Measurements from ENCODE around the gene POC5. TPM values are rescaled to one million over a fixed set of nuclear protein-coding genes. Genes with fewer than 3 reads are reported as not detected.

POC5 gene
- total RNA-seq, 1 donor from 2014 or later, result 2.7 TPM

GRCh38 chr5:75672616-75673015, 44.6 kb downstream of the POC5 start:
- DNase-seq, result no peak
- TF ChIP-seq, protein P1, sequence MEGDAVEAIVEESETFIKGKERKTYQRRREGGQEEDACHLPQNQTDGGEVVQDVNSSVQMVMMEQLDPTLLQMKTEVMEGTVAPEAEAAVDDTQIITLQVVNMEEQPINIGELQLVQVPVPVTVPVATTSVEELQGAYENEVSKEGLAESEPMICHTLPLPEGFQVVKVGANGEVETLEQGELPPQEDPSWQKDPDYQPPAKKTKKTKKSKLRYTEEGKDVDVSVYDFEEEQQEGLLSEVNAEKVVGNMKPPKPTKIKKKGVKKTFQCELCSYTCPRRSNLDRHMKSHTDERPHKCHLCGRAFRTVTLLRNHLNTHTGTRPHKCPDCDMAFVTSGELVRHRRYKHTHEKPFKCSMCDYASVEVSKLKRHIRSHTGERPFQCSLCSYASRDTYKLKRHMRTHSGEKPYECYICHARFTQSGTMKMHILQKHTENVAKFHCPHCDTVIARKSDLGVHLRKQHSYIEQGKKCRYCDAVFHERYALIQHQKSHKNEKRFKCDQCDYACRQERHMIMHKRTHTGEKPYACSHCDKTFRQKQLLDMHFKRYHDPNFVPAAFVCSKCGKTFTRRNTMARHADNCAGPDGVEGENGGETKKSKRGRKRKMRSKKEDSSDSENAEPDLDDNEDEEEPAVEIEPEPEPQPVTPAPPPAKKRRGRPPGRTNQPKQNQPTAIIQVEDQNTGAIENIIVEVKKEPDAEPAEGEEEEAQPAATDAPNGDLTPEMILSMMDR (IDR thresholded peaks at IDR 0.05; ENCODE audit: borderline replicate concordance), result no peak
- no peaks in the 10 kb centered on the region for H3K9me3 ChIP-seq (replicated peaks)
- intact Hi-C loops (cut with micrococcal nuclease), result no loop called here
- no peaks in the 10 kb centered on the region for H3K27me3 ChIP-seq (ENCODE audit: low read depth)
- H3K36me3 ChIP-seq, result peaks cover 16% of the 10 kb centered on the region
- no peak overlapping the region for H3K27ac ChIP-seq (replicated peaks)
- no peak overlapping the region for H3K4me3 ChIP-seq
- peaks cover 12% of the 10 kb centered on the region for H3K4me1 ChIP-seq

DNA sequence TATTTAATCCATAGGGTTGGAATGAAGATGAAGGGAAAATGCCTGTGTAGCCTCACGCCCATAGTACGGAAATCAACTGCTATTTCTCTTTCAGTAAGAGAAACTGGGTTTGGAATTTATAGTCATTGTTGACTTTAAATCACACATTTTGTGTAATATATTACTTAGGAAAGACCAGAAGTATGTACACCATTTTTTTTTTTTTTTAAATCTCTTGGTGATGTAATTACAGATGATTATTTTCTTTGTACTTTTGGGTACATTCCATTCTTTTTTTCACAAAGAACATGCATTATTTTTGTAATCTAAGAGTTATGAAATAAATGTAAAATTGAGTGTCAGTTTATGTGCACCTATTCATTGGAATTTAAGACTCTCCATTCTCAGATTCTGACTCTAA, 45.7 kb downstream of the POC5 start:
- Histone ChIP-seq H3K4me3 (no peak overlapping the region), H3K27me3 (ENCODE audit: low read depth) (no peaks in the 10 kb centered on the region), H3K27ac (replicated peaks) (no peak overlapping the region), H3K36me3 (peaks cover 16% of the 10 kb centered on the region), H3K9me3 (replicated peaks) (no peaks in the 10 kb centered on the region), H3K4me1 (peaks cover 12% of the 10 kb centered on the region)
- DNase-seq, result no peak
- intact Hi-C loops (cut with micrococcal nuclease), result no loop called here
- TF ChIP-seq, protein P1 (IDR thresholded peaks at IDR 0.05; ENCODE audit: borderline replicate concordance), result no peak

GRCh38 chr5:75670577-75670976, 46.7 kb downstream of the POC5 start:
- no peak for DNase-seq
- Histone ChIP-seq H3K4me1 (peaks cover 12% of the 10 kb centered on the region), H3K4me3 (no peak overlapping the region), H3K36me3 (peaks cover 16% of the 10 kb centered on the region), H3K9me3 (replicated peaks) (no peaks in the 10 kb centered on the region), H3K27ac (replicated peaks) (no peak overlapping the region), H3K27me3 (ENCODE audit: low read depth) (no peaks in the 10 kb centered on the region)
- TF ChIP-seq, protein P1 (IDR thresholded peaks at IDR 0.05; ENCODE audit: borderline replicate concordance), result no peak
- intact Hi-C loops (cut with micrococcal nuclease), result no loop called here

DNA sequence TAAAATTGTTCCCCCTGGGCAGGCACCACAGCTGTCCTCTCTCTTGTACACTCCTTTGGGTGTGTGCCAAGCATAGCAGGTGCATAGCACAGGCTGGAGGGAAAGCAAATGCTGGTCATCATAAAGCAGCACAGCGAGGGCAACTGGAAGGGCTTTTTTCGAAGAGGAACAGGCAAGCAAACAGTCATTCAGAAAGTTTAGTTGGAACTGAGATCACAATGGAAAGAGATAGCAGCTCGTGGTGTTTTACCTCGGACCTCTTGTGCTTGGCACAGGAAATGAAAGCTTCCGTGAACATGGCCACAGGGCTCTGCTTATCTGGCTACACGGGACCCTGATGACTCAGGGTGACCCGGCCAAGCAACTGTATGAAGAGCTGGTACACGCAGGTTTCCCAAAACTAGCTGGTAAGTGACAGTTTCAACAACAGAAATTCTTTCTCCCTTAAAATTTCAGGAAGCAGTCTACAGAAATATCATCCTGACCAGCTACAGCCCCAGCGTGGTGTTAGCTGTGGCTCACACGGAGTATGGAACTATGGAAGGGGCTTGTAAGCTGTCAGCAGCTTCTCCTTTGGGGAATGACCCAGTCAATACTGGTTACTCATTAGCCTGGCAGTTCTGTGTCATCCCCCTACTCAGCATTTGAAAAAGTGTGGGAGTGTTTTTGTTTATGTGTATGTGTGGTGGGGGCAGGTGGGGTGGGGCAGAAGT, 48.1 kb downstream of the POC5 start:
- Histone ChIP-seq H3K27me3 (ENCODE audit: low read depth) (no peaks in the 10 kb centered on the region), H3K9me3 (replicated peaks) (no peaks in the 10 kb centered on the region), H3K27ac (replicated peaks) (no peak overlapping the region), H3K4me1 (peaks cover 12% of the 10 kb centered on the region), H3K4me3 (peak overlapping the region; percentile 10), H3K36me3 (peaks cover 11% of the 10 kb centered on the region)
- TF ChIP-seq, protein P1 (IDR thresholded peaks at IDR 0.05; ENCODE audit: borderline replicate concordance), result no peak
- no peak for DNase-seq
- intact Hi-C loops (cut with micrococcal nuclease), result no loop called here

DNA sequence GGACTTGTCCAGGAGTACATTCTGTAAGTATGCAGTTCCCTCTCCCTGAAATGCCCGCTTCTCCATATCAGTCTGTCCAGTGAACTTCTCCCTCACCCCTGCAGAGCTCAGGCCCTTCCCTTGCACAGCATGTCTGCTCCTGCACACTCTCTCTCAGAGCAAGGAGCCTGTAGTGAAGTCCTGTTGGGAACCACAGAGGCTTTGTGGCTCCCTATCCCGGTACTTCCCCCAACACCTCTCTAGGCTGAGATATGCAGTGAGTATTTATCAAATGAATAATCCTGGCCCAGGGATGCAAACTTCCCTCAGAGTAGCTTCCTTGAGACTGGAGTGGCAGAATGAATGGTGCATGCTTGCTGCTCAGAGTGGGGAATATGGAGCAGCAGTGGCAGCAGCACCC, 48.8 kb downstream of the POC5 start:
- intact Hi-C loops (cut with micrococcal nuclease), result no loop called here
- no peaks in the 10 kb centered on the region for H3K9me3 ChIP-seq (replicated peaks)
- peaks cover 12% of the 10 kb centered on the region for H3K4me1 ChIP-seq
- peaks cover 9% of the 10 kb centered on the region for H3K36me3 ChIP-seq
- no peak overlapping the region for H3K27ac ChIP-seq (replicated peaks)
- TF ChIP-seq, protein P1 (IDR thresholded peaks at IDR 0.05; ENCODE audit: borderline replicate concordance), result no peak
- H3K27me3 ChIP-seq (ENCODE audit: low read depth), result no peaks in the 10 kb centered on the region
- DNase-seq, result no peak
- H3K4me3 ChIP-seq, result no peak overlapping the region

Data from left ventricle myocardium inferior (tissue), 1 donor.